HT-29 (cell line): ENCODE results near the gene CAPZA1. TPM values are rescaled to one million over a fixed set of nuclear protein-coding genes. Genes with fewer than 3 reads are reported as not detected.

Experiments
- DNase-seq: peaks from one replicate; pipeline ENCODE4 v3.0.0-alpha.2; 2015; ENCODE audit warnings: low spot score
- total RNA-seq: library from RNA; depleted of rRNA; stranded (reverse); fragments of >200 nt; shearing (Covaris generic); gene quantifications from 2 replicates; pipeline ENCODE4 v1.2.3, GENCODE V29; 2014

CAPZA1 gene
- total RNA-seq, 1 experiment from 2014 or later, result 133 TPM

DNA sequence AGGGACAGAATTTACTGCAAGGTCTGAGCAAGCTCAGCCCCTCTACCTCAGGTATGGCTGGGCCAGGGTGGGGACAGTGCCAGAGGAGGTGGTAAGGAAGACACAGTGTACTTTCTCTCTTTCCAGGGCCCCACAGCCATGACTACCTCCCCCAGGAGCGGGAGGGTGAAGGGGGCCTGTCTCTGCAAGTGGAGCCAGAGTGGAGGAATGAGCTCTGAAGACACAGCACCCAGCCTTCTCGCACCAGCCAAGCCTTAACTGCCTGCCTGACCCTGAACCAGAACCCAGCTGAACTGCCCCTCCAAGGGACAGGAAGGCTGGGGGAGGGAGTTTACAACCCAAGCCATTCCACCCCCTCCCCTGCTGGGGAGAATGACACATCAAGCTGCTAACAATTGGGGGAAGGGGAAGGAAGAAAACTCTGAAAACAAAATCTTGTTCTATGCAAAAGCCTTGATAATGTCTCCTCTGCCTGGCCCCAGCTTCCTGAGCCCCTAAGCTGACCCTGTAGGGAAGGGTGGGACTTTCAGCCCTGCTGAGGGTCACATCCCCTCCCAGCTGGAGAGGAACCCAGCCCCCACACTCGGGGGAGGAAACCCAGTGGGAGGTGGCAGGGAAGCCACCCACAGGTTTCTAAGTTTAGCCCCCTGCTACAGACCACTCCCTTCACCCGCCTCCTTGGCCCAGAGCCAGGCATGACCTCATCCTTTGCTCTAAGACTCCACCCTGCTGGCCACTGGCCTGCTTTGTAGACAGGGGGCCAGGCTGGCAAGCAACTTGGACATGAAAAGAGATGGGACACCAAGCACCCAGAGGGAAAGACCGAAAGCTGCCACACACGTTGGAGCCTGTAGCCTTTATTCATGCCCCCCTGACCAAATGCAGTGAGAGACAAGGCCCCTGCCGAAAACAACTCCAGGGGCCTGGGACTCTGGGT, 80.9 kb downstream of the CAPZA1 start:
- DNase-seq, result peak; percentile 92

- no peak for DNase-seq
These were observed 81.8 kb downstream of the CAPZA1 start for GRCh38 chr1:112701227-112702066.

DNA sequence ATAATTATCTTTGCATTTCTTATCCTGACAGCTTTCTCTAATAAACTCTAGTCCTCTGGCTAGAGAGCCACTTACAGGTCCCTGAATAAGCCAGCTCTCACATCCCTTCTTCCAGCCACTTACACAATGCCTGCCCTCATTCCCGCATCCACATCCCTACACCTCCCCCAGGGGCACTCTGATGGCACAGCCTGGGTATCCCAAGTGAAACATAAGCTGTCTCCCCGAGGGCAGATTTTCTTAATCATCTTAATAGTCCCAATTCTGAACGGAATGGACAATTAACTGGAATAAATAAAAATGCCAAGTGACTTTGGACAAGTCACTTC, 82.4 kb downstream of the CAPZA1 start:
- DNase-seq, result no peak

GRCh38 chr1:112702420-112703261, 83.0 kb downstream of the CAPZA1 start:
- no peak for DNase-seq

- no peak for DNase-seq
These were observed 84.1 kb downstream of the CAPZA1 start for GRCh38 chr1:112703706-112704105.

GRCh38 chr1:112704391-112704933, 84.8 kb downstream of the CAPZA1 start:
- no peak for DNase-seq

DNA sequence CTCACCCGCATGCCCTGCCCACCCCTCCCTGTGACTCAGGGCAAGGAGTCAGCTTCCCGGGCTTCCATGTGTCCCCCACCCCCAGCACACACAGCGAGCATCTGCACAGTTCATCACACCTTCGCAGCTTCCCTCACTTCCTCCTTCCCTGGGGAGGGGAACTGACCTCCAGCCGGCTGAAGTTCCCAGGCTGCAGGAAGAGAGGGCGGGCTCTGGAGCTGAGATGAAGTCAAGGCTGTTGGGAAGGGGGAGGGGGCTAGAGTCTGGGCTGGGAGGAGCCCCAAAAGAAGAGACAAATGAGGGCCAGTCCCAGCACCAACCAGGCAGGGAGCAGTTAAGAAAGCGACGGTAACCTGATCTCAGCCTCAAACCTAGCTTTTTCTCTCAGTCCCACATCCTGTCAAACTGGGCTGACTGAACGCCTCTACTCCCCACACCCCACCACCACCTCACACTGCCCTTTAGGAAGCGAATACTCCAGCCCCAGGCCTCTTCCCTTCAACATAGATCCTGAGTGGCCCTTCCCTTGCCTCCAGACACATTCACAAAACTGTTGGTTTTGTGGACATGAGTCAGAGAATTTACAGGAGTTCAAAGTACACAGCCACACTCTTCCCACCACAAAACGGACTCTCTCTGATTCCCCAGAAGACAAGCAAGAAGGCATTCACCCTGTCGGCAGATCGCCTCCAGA, 85.4 kb downstream of the CAPZA1 start:
- DNase-seq, result peak; percentile 90

- peak; percentile 61 for DNase-seq
These were observed 87.0 kb downstream of the CAPZA1 start, which contains the start of gene RHOC for GRCh38 chr1:112706505-112707220. TSS of gene RHOC (minus strand) at chr1:112707127. CDS start at chr1:112703799, 3,328 bp downstream.

DNA sequence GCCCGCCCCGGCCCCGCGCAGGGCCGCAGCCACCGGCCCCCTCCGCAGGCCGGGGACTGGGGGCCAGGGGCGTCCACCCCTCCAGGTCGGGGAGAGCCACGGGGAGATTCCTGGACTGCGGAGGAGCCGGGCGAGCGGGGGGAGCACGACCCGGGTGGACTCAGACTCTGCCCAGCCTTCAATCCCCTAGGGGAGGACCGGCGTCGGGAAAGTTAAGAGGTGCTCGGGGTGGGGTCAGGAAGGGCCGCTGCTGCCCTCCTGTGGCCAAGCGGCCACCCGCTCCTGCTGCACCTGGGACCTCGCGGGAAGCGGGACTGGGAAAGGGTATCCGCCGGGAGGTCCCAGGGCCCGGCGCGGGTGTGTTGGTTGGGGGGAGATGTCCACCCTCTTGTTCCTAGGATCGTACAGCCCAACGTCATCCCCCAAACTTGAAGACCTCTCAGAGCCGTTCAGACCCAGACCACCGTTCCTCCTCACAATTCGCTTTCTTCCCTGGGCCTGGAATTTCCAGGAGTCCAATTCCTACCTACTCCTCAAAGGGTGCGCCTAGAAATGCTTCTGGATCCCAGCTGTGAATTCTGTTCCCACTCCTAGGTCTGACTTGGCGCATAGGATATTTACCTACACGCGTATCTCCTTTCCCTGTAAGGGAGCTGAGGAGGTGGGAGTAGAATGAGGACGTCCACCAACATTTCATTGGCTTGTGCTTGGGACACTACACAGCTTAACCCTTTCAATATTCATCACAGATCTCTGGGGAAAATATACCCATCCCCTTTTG, 87.8 kb downstream of the CAPZA1 start:
- peak; percentile 91 for DNase-seq

DNA sequence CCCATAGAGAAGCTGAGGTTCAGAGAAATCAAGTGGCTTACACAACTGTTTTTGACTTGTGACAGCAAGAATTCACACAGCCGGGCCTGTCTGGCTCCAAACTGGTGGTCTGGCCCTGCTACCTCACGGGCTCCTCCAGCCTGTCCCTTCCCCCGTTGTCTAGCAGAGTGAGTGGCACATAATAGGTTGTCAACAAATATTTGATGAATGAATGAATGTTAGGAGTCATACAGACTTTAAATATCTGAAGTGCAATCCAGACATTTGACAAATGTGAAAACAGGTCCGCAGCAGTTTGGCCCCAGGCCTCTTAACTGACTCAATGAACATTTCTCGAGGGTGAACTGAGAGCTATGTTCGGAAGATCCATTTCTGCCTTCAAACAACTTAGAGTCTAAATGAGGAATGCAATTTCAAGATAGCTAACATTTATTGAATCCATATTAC, 88.4 kb downstream of the CAPZA1 start:
- DNase-seq, result no peak

GRCh38 chr1:112708489-112708888, 88.9 kb downstream of the CAPZA1 start:
- DNase-seq, result no peak

GRCh38 chr1:112710159-112710558, 90.5 kb downstream of the CAPZA1 start:
- DNase-seq, result no peak

GRCh38 chr1:112710586-112710985, 91.0 kb downstream of the CAPZA1 start:
- DNase-seq, result no peak

DNA sequence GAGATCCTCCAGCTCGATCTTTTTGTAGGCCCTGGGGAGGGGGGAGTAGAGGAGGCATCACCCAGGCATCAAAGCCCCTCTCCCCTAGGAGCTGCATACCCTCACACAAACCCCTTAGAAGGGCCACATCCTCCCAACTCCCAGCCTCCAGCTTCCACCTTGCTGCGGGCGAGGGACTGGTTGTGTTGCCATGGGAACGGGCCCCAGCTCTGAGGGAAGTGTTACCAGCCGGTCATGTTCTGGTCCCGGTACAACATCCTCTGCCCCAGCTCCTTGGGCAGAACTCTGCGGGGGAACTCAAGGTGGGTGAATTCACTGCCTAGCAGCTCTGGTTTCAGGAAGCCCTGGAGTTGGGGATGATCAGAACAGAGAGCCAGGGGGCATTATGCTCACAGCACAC, 91.4 kb downstream of the CAPZA1 start:
- no peak for DNase-seq

DNA sequence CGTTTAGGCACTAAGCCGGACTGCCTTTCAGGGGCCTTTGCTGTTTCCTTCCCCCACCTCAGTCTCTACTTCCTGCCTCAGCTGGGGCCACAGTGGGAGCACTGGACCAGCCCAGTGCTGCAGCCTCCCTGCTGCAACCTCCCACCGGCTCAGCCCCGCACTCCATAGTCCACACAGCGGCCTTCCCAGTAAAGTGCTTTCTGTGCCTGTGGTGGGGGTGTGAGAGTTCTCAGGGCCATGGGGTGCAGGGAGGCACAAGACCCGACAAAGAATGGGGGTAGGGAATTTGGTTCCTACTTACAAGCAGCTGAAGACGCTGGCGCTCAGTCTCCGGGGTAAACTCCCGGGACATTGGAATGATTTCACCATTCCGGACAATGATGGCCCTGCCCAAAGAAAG, 92.0 kb downstream of the CAPZA1 start:
- no peak for DNase-seq

DNA sequence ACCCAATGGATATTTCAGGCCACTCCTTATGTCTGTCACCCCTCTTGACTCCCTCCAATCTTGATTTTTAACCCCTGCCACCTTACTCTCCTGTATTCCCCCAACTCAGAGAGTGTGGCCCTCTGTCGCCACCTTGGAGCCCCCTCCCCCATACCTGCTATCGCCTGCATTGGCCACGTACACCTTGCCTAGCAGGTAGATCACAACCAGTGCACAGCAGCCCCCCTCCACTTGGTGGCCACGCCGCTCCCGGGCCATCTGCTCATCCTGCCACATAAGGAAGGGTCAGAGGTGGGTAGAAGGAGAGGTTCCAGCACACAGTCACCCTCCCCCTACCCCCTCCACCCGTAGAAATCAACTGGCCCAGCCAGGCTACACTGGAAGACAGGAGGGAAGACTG, 92.6 kb downstream of the CAPZA1 start:
- no peak for DNase-seq

GRCh38 chr1:112712701-112713128, 93.1 kb downstream of the CAPZA1 start:
- no peak for DNase-seq

- no peak for DNase-seq
These were observed 94.1 kb downstream of the CAPZA1 start for GRCh38 chr1:112713466-112714312.
